Body of pancreas (tissue), 4 donors: ENCODE data around the gene ELL. TPM values are rescaled to one million over a fixed set of nuclear protein-coding genes. Genes with fewer than 3 reads are reported as not detected.
"Not testable (repeated sequence)": the region's sequence is repeated elsewhere in the genome, so short reads cannot be mapped to it uniquely, and the experiment has no call there.

Experiments used
- ATAC-seq: fragments of 150-250 bp; one replicate; pipeline ENCODE4 v1.9.1; 2016
- DNase-seq, 4 donors: peaks; one replicate each; pipeline ENCODE4 v3.0.0-alpha.2; 2019
- H3K27ac ChIP-seq, 4 donors: fragments of 200-600 bp; sonication (generic); 1 replicate in 3 of 4; 2 replicates in 1 of 4; pipeline versions ENCODE4 v1.5.1 to v1.6.1; 2016 to 2019; ENCODE audit warnings: mild to moderate bottlenecking in 1 of 4, mixed read lengths in 1 of 4, moderate library complexity in 1 of 4
- H3K27me3 ChIP-seq, 2 donors: fragments of 200-600 bp; sonication (generic); one replicate each; pipeline ENCODE4 v1.6.0; 2016; ENCODE audit warnings: mild to moderate bottlenecking in 1 of 2
- H3K36me3 ChIP-seq, 2 donors: fragments of 200-600 bp; sonication (generic); replicated peaks in 1 of 2; 2 replicates each; pipeline ENCODE4 v1.5.1; 2016; ENCODE audit warnings: low read depth in 2 of 2; ENCODE audit not compliant: insufficient read depth in 1 of 2
- H3K4me1 ChIP-seq: fragments of 200-600 bp; sonication (generic); one replicate; pipeline ENCODE4 v1.6.0; 2016
- H3K4me3 ChIP-seq, 2 donors: fragments of 200-600 bp; sonication (generic); 1 replicate in 1 of 2; 2 replicates in 1 of 2; pipeline ENCODE4 v1.5.1; 2016 to 2019
- H3K9me3 ChIP-seq, 3 donors: fragments of 200-600 bp; sonication (generic); 1 replicate in 2 of 3; 2 replicates in 1 of 3; pipeline ENCODE4 v1.5.1; 2016
- CTCF ChIP-seq, 7 experiments: fragments of 450-650 bp in 4 of 7; fragments of 200-600 bp in 3 of 7; sonication (generic) in 3 of 7; IDR thresholded peaks; one replicate each; pipeline ENCODE4 v1.5.1; 2016 to 2019; ENCODE audit warnings: antibody characterized with exemption in 7 of 7
- POLR2A ChIP-seq, 3 donors: fragments of 450-650 bp; IDR thresholded peaks; one replicate each; pipeline ENCODE4 v1.6.1; 2016; ENCODE audit warnings: antibody characterized with exemption in 3 of 3, mild to moderate bottlenecking in 2 of 3
- WGBS, 2 donors: methylation state at CpG; one replicate each; pipeline ENCODE4 v1.1.5; 2017; 5-methylcytosine and 5-hydroxymethylcytosine counted together
- intact Hi-C: fragments of 100-400 bp; cut with DNase I; formaldehyde crosslinking; loops from one replicate; pipeline ENCODE4 v1.15.1; 2023
- total RNA-seq, 2 donors: library from RNA; depleted of rRNA; stranded (reverse); fragments of >200 nt; gene quantifications; one replicate each; pipeline ENCODE4 v1.1.0, GENCODE V29; 2016

Gene ELL
- total RNA-seq, 2 donors from 2014 or later, result 12.5 to 14.2 TPM

- intact Hi-C loops, result no loop called here
- no peaks in the 10 kb centered on the region for H3K27me3 ChIP-seq
- peak overlapping the region in 1 of 2 donors; percentile 51 for H3K4me3 ChIP-seq
- no peaks in the 10 kb centered on the region for H3K36me3 ChIP-seq
- H3K9me3 ChIP-seq, result no peaks in the 10 kb centered on the region
- no peak for TF ChIP-seq CTCF (IDR thresholded peaks at IDR 0.05)
- peak in 1 of 3 donors; percentile 19 for TF ChIP-seq POLR2A (IDR thresholded peaks at IDR 0.05)
- no peak for ATAC-seq
- peaks cover 16% of the 10 kb centered on the region for H3K4me1 ChIP-seq
- 8 to 10% methylated on average over 12 of the region's 12 CpGs for WGBS, 2 donors
- DNase-seq, result peak; percentile 29 to 73 (median 46)
- H3K27ac ChIP-seq, result peak overlapping the region in 3 of 4 donors; percentile 70 to 86 (median 78)
Measured at GRCh38 chr19:18543814-18544475, 22.1 kb upstream of the ELL start.

DNA sequence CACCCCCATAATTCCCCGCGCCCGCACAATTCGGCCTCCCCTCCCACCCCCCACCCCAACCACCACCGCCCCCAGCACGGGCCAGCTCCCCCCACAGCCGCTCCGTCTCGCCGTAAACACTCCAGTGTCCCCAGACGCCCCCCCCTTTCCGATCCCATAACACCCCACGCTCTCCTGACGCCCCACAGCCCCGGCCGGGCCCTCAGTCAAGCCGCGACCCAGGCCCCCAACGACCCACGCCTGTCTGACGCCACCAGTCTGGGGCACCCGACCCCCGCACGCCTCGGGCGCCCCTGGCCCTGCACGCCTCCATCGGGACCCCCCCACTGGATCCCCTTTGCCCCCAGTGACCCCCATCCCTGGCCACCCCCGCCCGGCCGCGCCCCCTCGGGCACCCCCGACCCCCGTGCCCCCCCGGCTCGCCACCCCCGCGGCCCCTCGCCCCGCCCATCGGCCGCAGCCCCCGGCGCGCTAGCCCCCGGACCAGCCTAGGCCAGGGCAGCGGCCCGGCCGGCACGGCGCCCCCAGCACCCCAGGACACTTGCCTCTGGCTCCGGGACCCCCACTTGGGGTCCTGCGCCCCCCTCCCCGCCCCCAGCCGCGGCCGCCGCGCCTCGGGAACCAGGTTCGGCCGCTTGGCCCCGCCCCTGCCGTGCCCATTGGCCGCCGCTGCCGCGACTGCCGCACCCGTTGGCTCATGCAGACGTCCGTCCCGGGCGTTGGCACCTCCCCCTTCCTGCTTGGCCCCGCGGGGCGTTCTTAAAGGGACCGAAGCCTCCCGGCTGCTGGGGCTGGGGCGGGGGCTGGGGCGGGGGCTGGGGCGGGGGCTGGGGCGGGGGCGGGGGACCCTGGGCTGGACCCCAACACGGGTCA, 21.3 kb upstream of the ELL start, which contains the start of gene FKBP8:
Gene FKBP8 (minus strand): TSS at position 633 of the 873 bp plus-strand sequence. CDS start 1,603 bp downstream, outside the sequence.
- 0% methylated on average over 48 of the region's 86 CpGs; no CpG with 5 or more reads in 1 of the 2 donors for WGBS, 2 donors
- Histone ChIP-seq H3K36me3 (no peaks in the 10 kb centered on the region), H3K4me1 (peaks cover 16% of the 10 kb centered on the region), H3K27me3 (no peaks in the 10 kb centered on the region), H3K27ac (peak within 1 kb of the TSS; percentile 70 to 86 (median 76)), H3K9me3 (no peaks in the 10 kb centered on the region), H3K4me3 (peak within 1 kb of the TSS; percentile 51 to 53)
- ATAC-seq (peak; percentile 99), DNase-seq (peak; percentile 93 to 96 (median 95))
- intact Hi-C loops, result no loop called here
- TF ChIP-seq POLR2A (IDR thresholded peaks at IDR 0.05) (no peak), CTCF (IDR thresholded peaks at IDR 0.05) (no peak)

GRCh38 chr19:18541992-18542940, 20.4 kb upstream of the ELL start:
- Histone ChIP-seq H3K9me3 (no peaks in the 10 kb centered on the region), H3K27ac (peak overlapping the region in 3 of 4 donors; percentile 50 to 86 (median 78)), H3K4me1 (peaks cover 16% of the 10 kb centered on the region), H3K36me3 (no peaks in the 10 kb centered on the region), H3K4me3 (peak overlapping the region; percentile 51 to 53), H3K27me3 (no peaks in the 10 kb centered on the region)
- WGBS, 2 donors, result 18 to 19% methylated on average over 11 of the region's 11 CpGs
- no peak for ATAC-seq
- no peak for DNase-seq
- intact Hi-C loops, result no loop called here
- TF ChIP-seq CTCF (IDR thresholded peaks at IDR 0.05), result no peak
- no peak for TF ChIP-seq POLR2A (IDR thresholded peaks at IDR 0.05)

GRCh38 chr19:18541258-18541991, 19.6 kb upstream of the ELL start:
- H3K4me1 ChIP-seq, result peaks cover 16% of the 10 kb centered on the region
- no peak overlapping the region for H3K4me3 ChIP-seq
- H3K27me3 ChIP-seq, result no peaks in the 10 kb centered on the region
- DNase-seq (no peak), ATAC-seq (no peak)
- peaks cover 0 to 4% of the 10 kb centered on the region in 2 donors for H3K36me3 ChIP-seq
- 87% methylated on average over 11 to 21 of the region's 21 CpGs for WGBS, 2 donors
- no peak overlapping the region for H3K27ac ChIP-seq
- TF ChIP-seq CTCF (IDR thresholded peaks at IDR 0.05) (no peak), POLR2A (IDR thresholded peaks at IDR 0.05) (no peak)
- intact Hi-C loops, result no loop called here
- no peaks in the 10 kb centered on the region for H3K9me3 ChIP-seq

DNA sequence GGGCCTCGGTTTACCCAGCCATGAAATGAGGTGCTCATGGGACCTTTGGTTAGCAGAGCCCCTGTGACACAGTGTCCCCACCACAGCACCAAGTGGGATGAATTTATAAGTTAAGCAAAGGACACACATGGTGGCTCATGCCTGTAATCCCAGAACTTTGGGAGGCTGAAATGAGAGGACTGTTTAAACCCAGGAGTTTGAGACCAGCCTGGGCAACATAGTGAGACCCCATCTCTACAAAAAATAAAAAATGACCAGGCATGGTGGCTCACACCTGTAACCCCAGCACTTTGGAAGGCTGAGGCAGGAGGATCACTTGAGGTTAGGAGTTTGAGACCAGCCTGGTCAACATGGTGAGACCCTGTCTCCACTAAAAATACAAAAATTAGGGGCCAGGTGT, 18.3 kb upstream of the ELL start:
- WGBS, 2 donors, result 63 to 100% methylated on average over 1 of the region's 1 CpG
- H3K27ac ChIP-seq, H3K9me3 ChIP-seq, intact Hi-C loops, DNase-seq, ATAC-seq, H3K36me3 ChIP-seq, H3K4me3 ChIP-seq, H3K27me3 ChIP-seq: not testable (repeated sequence)
- peaks cover 16% of the 10 kb centered on the region for H3K4me1 ChIP-seq
